H1 (cell line): ENCODE data around the gene ARPC2. TPM values are rescaled to one million over a fixed set of nuclear protein-coding genes. Genes with fewer than 3 reads are reported as not detected.

Experiments
- CTCF ChIA-PET: fragments of 300-600 bp; sonication (Branson Sonifier 250); formaldehyde crosslinking; loops from one replicate; lab custom pipeline; 2021; ENCODE audit not compliant: partially characterized antibody; lab: Charles Lee
- POLR2A ChIA-PET: fragments of 300-600 bp; sonication (Branson Sonifier 250); formaldehyde crosslinking; loops from one replicate; lab custom pipeline; 2021; ENCODE audit warnings: inconsistent platforms; ENCODE audit not compliant: partially characterized antibody; lab: Charles Lee
- DNase-seq, 2 experiments: peaks; one replicate each; pipeline versions ENCODE4 v3.0.0 to v3.0.0-alpha.2; 2010 to 2022; ENCODE audit warnings: low spot score in 2 of 2, low read depth in 1 of 2, mixed read lengths in 1 of 2
- FAIRE-seq: peaks from 2 replicates; lab custom pipeline; 2011; peaks lifted over from hg19 to GRCh38; lab: Jason Lieb, UNC
- H2AFZ ChIP-seq: 2 replicates; pipeline ENCODE4 v1.8.1; 2012; ENCODE audit warnings: low read length, inconsistent platforms
- H2AK5ac ChIP-seq: 2 replicates; pipeline ENCODE4 v1.6.1; 2013; ENCODE audit warnings: low read depth, low read length
- H2BK120ac ChIP-seq: replicated peaks from 2 replicates; pipeline ENCODE3; 2013; ENCODE audit warnings: low read depth, low read length, inconsistent platforms
- H2BK12ac ChIP-seq: 2 replicates; pipeline ENCODE4 v1.6.1; 2013; ENCODE audit warnings: low read depth, low read length
- H2BK15ac ChIP-seq: 2 replicates; pipeline ENCODE4 v1.6.1; 2013; ENCODE audit warnings: low read length
- H2BK20ac ChIP-seq: 2 replicates; pipeline ENCODE4 v1.6.1; 2013; ENCODE audit warnings: low read length
- H2BK5ac ChIP-seq: 2 replicates; pipeline ENCODE4 v1.6.1; 2013; ENCODE audit warnings: low read depth, low read length
- H3K14ac ChIP-seq: 2 replicates; pipeline ENCODE4 v1.6.1; 2013; ENCODE audit warnings: inconsistent platforms; ENCODE audit not compliant: insufficient read length
- H3K18ac ChIP-seq: 2 replicates; pipeline ENCODE4 v1.6.1; 2013; ENCODE audit warnings: low read length; ENCODE audit errors: extremely low read depth
- H3K23ac ChIP-seq: 2 replicates; pipeline ENCODE4 v1.6.1; 2013; ENCODE audit warnings: inconsistent platforms; ENCODE audit not compliant: insufficient read length
- H3K23me2 ChIP-seq: 2 replicates; pipeline ENCODE4 v1.6.1; 2013; ENCODE audit warnings: low read depth, low read length
- H3K27ac ChIP-seq: 2 replicates; pipeline ENCODE4 v1.6.1; 2011; ENCODE audit warnings: low read depth, low read length, inconsistent platforms
- H3K27me3 ChIP-seq, 4 experiments: replicated peaks in 1 of 4; 1 replicate in 1 of 4; 2 replicates in 3 of 4; pipeline versions ENCODE4 v1.6.1 to v1.8.1; 2011 to 2013; ENCODE audit warnings: low read length in 3 of 4, mild to moderate bottlenecking in 3 of 4, inconsistent platforms in 2 of 4, mixed read lengths in 2 of 4, moderate library complexity in 1 of 4; ENCODE audit not compliant: control insufficient read depth in 3 of 4, insufficient read depth in 3 of 4; ENCODE audit errors: extremely low read depth in 1 of 4
- H3K36me3 ChIP-seq, 4 experiments: 2 replicates each; pipeline versions ENCODE4 v1.6.1 to v1.8.1; 2011 to 2013; ENCODE audit warnings: mild to moderate bottlenecking in 4 of 4, low read length in 3 of 4, moderate library complexity in 2 of 4, control low read depth in 1 of 4, inconsistent platforms in 1 of 4; ENCODE audit not compliant: insufficient read depth in 4 of 4, control insufficient read depth in 2 of 4
- H3K4ac ChIP-seq: replicated peaks from 2 replicates; pipeline ENCODE3; 2013; ENCODE audit warnings: low read length, low read depth, mixed read lengths, inconsistent platforms; ENCODE audit not compliant: insufficient read length
- H3K4me1 ChIP-seq, 4 experiments: replicated peaks in 1 of 4; 1 replicate in 1 of 4; 2 replicates in 3 of 4; pipeline versions ENCODE4 v1.6.1 to v1.8.1; 2011 to 2013; ENCODE audit warnings: low read length in 3 of 4, inconsistent platforms in 2 of 4, mixed read lengths in 1 of 4; ENCODE audit not compliant: insufficient read depth in 4 of 4, control insufficient read depth in 3 of 4
- H3K4me2 ChIP-seq, 2 experiments: 2 replicates each; pipeline versions ENCODE4 v1.6.1 to v1.8.1; 2011 to 2013; ENCODE audit warnings: low read depth in 2 of 2, low read length in 2 of 2, control low read depth in 1 of 2, inconsistent platforms in 1 of 2, mild to moderate bottlenecking in 1 of 2; ENCODE audit not compliant: insufficient read depth in 1 of 2
- H3K4me3 ChIP-seq, 4 experiments: fragments of 200-600, 300-600 bp in 1 of 4; sonication (generic), shearing (Covaris generic), sonication (Bioruptor Twin) in 1 of 4; 2 replicates each; pipeline versions ENCODE4 v1.5.1 to v1.8.1; 2011 to 2016; ENCODE audit warnings: low read length in 4 of 4, low read depth in 3 of 4, control low read depth in 2 of 4, inconsistent platforms in 2 of 4, mild to moderate bottlenecking in 2 of 4, mixed read lengths in 1 of 4, moderate library complexity in 1 of 4; ENCODE audit not compliant: insufficient read depth in 2 of 4; ENCODE audit errors: extremely low read depth in 1 of 4
- H3K56ac ChIP-seq: replicated peaks from 2 replicates; pipeline ENCODE3; 2013; ENCODE audit warnings: low read depth, mild to moderate bottlenecking, mixed read lengths, low read length, inconsistent platforms; ENCODE audit not compliant: insufficient read length
- H3K79me1 ChIP-seq: 2 replicates; pipeline ENCODE4 v1.6.1; 2013; ENCODE audit warnings: low read depth, low read length, control low read depth
- H3K79me2 ChIP-seq, 2 experiments: 2 replicates each; pipeline versions ENCODE4 v1.6.1 to v1.8.1; 2012 to 2013; ENCODE audit warnings: low read length in 2 of 2, mild to moderate bottlenecking in 2 of 2, inconsistent platforms in 1 of 2; ENCODE audit not compliant: insufficient read depth in 2 of 2, control insufficient read depth in 1 of 2
- H3K9ac ChIP-seq, 4 experiments: replicated peaks in 1 of 4; 1 replicate in 1 of 4; 2 replicates in 3 of 4; pipeline versions ENCODE4 v1.6.1 to v1.8.1; 2011 to 2013; ENCODE audit warnings: low read depth in 3 of 4, low read length in 3 of 4, control low read depth in 2 of 4, mild to moderate bottlenecking in 2 of 4, moderate library complexity in 2 of 4, inconsistent platforms in 1 of 4; ENCODE audit errors: extremely low read depth in 1 of 4
- H3K9me3 ChIP-seq, 2 experiments: 2 replicates each; pipeline versions ENCODE4 v1.6.1 to v1.8.1; 2012 to 2013; ENCODE audit warnings: mild to moderate bottlenecking in 2 of 2, moderate library complexity in 2 of 2, control low read depth in 1 of 2, inconsistent platforms in 1 of 2, low read depth in 1 of 2, low read length in 1 of 2, mixed read lengths in 1 of 2; ENCODE audit not compliant: insufficient read depth in 2 of 2
- H4K20me1 ChIP-seq, 2 experiments: replicated peaks in 1 of 2; 2 replicates each; pipeline versions ENCODE3 to v1.8.1; 2011 to 2013; ENCODE audit warnings: inconsistent platforms in 2 of 2, low read length in 2 of 2, mild to moderate bottlenecking in 1 of 2; ENCODE audit not compliant: insufficient read depth in 2 of 2, control insufficient read depth in 1 of 2
- H4K5ac ChIP-seq: 2 replicates; pipeline ENCODE4 v1.6.1; 2013; ENCODE audit warnings: low read length, low read depth, mixed read lengths, inconsistent platforms; ENCODE audit not compliant: insufficient read length
- H4K8ac ChIP-seq: 2 replicates; pipeline ENCODE4 v1.8.0; 2013; ENCODE audit warnings: mild to moderate bottlenecking, moderate library complexity, low read length, inconsistent platforms; ENCODE audit not compliant: insufficient read depth; ENCODE audit errors: extremely low read depth
- H4K91ac ChIP-seq: replicated peaks from 2 replicates; pipeline ENCODE3; 2013; ENCODE audit warnings: low read length, mixed read lengths, inconsistent platforms; ENCODE audit not compliant: insufficient read length
- CTCF ChIP-seq, 3 experiments: IDR thresholded peaks; 1 replicate in 2 of 3; 2 replicates in 1 of 3; pipeline versions ENCODE4 v1.5.1 to v1.6.1; 2011; ENCODE audit warnings: low read length in 3 of 3, mild to moderate bottlenecking in 3 of 3, inconsistent platforms in 2 of 3, low read depth in 1 of 3, moderate library complexity in 1 of 3; ENCODE audit not compliant: insufficient read depth in 1 of 3; ENCODE audit errors: control extremely low read depth in 1 of 3
- JUND ChIP-seq: IDR thresholded peaks from 2 replicates; pipeline ENCODE4 v1.6.1; 2011; ENCODE audit warnings: mild to moderate bottlenecking, improper control_type of control experiment, low read length
- KDM1A ChIP-seq: fragments of 200-600, 300-600 bp; sonication (generic); IDR thresholded peaks from 2 replicates; pipeline ENCODE4 v1.7.1; 2016; ENCODE audit warnings: mild to moderate bottlenecking, low read length, borderline replicate concordance
- KDM5A ChIP-seq: fragments of 200-600 bp; IDR thresholded peaks from 2 replicates; pipeline ENCODE4 v1.7.1; 2012; ENCODE audit warnings: mild to moderate bottlenecking, low read length, inconsistent platforms, mixed read lengths
- MAFK ChIP-seq: IDR thresholded peaks from 2 replicates; pipeline ENCODE4 v1.6.1; 2012; ENCODE audit warnings: low read depth, mild to moderate bottlenecking, improper control_type of control experiment, low read length
- NANOG ChIP-seq: IDR thresholded peaks from 2 replicates; pipeline ENCODE4 v1.6.1; 2011; ENCODE audit warnings: low read length, low read depth, mild to moderate bottlenecking, inconsistent platforms; ENCODE audit not compliant: insufficient read depth, poor library complexity, severe bottlenecking
- SUZ12 ChIP-seq: fragments of 200-600 bp; sonication (generic); IDR thresholded peaks from 2 replicates; pipeline ENCODE4 v1.6.1; 2012; ENCODE audit warnings: mild to moderate bottlenecking, inconsistent platforms, low read length, moderate library complexity, mixed read lengths
- YY1 ChIP-seq: IDR thresholded peaks from 2 replicates; pipeline ENCODE4 v1.6.1; 2011; ENCODE audit warnings: low read depth, mild to moderate bottlenecking, low read length
- WGBS, 2 experiments: shearing (Covaris generic) in 1 of 2; methylation state at CpG; one replicate each; pipeline versions ENCODE4 v1.1.6 to v1.1.7; 2013 to 2015; ENCODE audit warnings: low lambda C conversion rate in 2 of 2, mixed read lengths in 2 of 2, inconsistent platforms in 1 of 2, low coverage in 1 of 2, missing lambda C conversion rate in 1 of 2; ENCODE audit not compliant: insufficient replicate concordance in 2 of 2, insufficient coverage in 1 of 2, insufficient read length in 1 of 2; ENCODE audit errors: extremely low coverage in 1 of 2, missing lambda C conversion rate in 1 of 2; 5-methylcytosine and 5-hydroxymethylcytosine counted together
- polyA plus RNA-seq, 7 experiments: library from polyadenylated mRNA; depleted of rRNA in 3 of 7; stranded (reverse) in 5 of 7; unstranded in 2 of 7; fragments of >200 nt in 5 of 7; fragments of 200-250 nt in 2 of 7; gene quantifications; 1 replicate in 5 of 7; 2 replicates in 1 of 7; 4 replicates in 1 of 7; pipeline versions ENCODE4 v1.2.1 to v1.2.3, GENCODE V29; 2011 to 2013; ENCODE audit warnings: missing spikeins in 2 of 7, mixed read lengths in 2 of 7
- total RNA-seq: library from RNA; stranded (reverse); fragmentation: NEBNext Ultra II Directional; extraction: Animal tissue kit (Norgen Biotek cat#: 25700); gene quantifications from 2 replicates; pipeline ENCODE4 v1.2.1, GENCODE V29; 2021
- TF ChIP-seq, protein P1 (sequence below): IDR thresholded peaks from 2 replicates; pipeline ENCODE4 v1.6.1; 2012; ENCODE audit warnings: inconsistent platforms

The ARPC2 gene
- total and polyA plus RNA-seq, 2 of the 8 experiments (the other 6 are each of a cell fraction or from before 2014, with no cell fraction given): 174 to 195 TPM

DNA sequence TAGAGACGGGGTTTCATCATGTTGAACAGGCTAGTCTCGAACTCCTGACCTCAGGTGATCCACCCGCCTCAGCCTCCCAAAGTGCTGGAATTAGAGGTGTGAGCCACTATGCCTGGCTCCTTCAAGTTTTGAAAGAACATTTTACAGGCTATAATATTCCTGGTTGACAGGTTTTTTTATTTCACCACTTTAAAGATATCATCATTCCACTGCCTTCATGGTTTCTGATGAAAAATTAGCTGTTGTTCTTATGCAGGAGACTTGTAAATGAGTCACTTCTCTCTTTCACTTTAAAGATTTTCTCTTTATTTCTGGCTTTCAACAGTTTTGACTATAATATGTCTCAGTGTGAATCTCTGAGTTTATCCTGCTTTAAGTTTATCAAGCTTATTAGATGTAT, 7.9 kb upstream of the ARPC2 start:
- Histone ChIP-seq H3K4me1 (no peaks in the 10 kb centered on the region), H3K4ac (no peak overlapping the region), H3K9ac (no peak overlapping the region), H2BK20ac (no peak overlapping the region), H2AFZ (no peak overlapping the region), H3K4me3 (no peak overlapping the region), H3K36me3 (no peaks in the 10 kb centered on the region), H3K4me2 (no peak overlapping the region), H3K79me2 (no peaks in the 10 kb centered on the region), H3K27ac (no peak overlapping the region), H2BK5ac (no peak overlapping the region), H3K23ac (no peak overlapping the region), H2AK5ac (no peak overlapping the region), H2BK12ac (no peak overlapping the region), H3K23me2 (no peaks in the 10 kb centered on the region), H4K5ac (no peak overlapping the region), H2BK120ac (no peak overlapping the region), H3K9me3 (no peaks in the 10 kb centered on the region), H3K14ac (no peak overlapping the region), H3K56ac (no peak overlapping the region), H3K18ac (no peak overlapping the region), H4K91ac (no peak overlapping the region), H4K8ac (no peak overlapping the region), H2BK15ac (no peak overlapping the region), H4K20me1 (no peaks in the 10 kb centered on the region), H3K79me1 (no peaks in the 10 kb centered on the region), H3K27me3 (no peaks in the 10 kb centered on the region)
- DNase-seq (no peak), FAIRE-seq (no peak)
- CTCF ChIA-PET: interaction anchor here (2.3 kb wide), 1 partner anchor 41 kb away, joined by 6 read pairs; no protein-coding TSS in a partner anchor
- TF ChIP-seq CTCF (IDR thresholded peaks at IDR 0.05; ENCODE audit: control extremely low read depth in 1 of 3, insufficient read depth in 1 of 3, low read depth in 1 of 3, low read length in 3 of 3) (no peak), YY1 (no peak), SUZ12 (no peak), JUND (no peak), MAFK (no peak), NANOG (no peak), KDM1A (no peak), KDM5A (no peak)
- TF ChIP-seq, protein P1, sequence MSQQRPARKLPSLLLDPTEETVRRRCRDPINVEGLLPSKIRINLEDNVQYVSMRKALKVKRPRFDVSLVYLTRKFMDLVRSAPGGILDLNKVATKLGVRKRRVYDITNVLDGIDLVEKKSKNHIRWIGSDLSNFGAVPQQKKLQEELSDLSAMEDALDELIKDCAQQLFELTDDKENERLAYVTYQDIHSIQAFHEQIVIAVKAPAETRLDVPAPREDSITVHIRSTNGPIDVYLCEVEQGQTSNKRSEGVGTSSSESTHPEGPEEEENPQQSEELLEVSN: no peak
- WGBS, 2 experiments: 86% methylated on average over 3 of the region's 3 CpGs; no CpG with 5 or more reads in 1 of the 2 experiments
- POLR2A ChIA-PET: interaction anchor here (0.6 kb wide), 1 partner anchor 19 kb away, joined by 4 read pairs; no protein-coding TSS in a partner anchor
